SK-N-SH (cell line): Measurements from ENCODE around the gene APPL1.

Experiments
- CTCF ChIP-seq: fragments of 200-600 bp; sonication (generic); IDR thresholded peaks from 2 replicates; pipeline ENCODE4 v1.6.1; 2017; ENCODE audit warnings: antibody characterized with exemption, mild to moderate bottlenecking, moderate library complexity
- ELF1 ChIP-seq: IDR thresholded peaks from 2 replicates; pipeline ENCODE4 v1.4.0; 2012
- EP300 ChIP-seq, 2 experiments: IDR thresholded peaks; 2 replicates each; pipeline versions ENCODE4 v1.4.0 to v1.6.1; 2012; ENCODE audit warnings: borderline replicate concordance in 1 of 2, low read depth in 1 of 2, low read length in 1 of 2
- MAX ChIP-seq: IDR thresholded peaks from 2 replicates; pipeline ENCODE4 v1.4.0; 2012; ENCODE audit warnings: low read depth
- MXI1 ChIP-seq: IDR thresholded peaks from 2 replicates; pipeline ENCODE4 v1.6.1; 2012; ENCODE audit warnings: mild to moderate bottlenecking, low read depth, low read length, improper control_type of control experiment
- PBX3 ChIP-seq: IDR thresholded peaks from 2 replicates; pipeline ENCODE4; 2012
- POLR2AphosphoS5 ChIP-seq: IDR thresholded peaks from 2 replicates; pipeline ENCODE4 v1.6.1; 2012; ENCODE audit warnings: low read depth, low read length
- SMC3 ChIP-seq: IDR thresholded peaks from 2 replicates; pipeline ENCODE4 v1.6.1; 2012; ENCODE audit warnings: low read depth, low read length, improper control_type of control experiment
- TAF1 ChIP-seq: IDR thresholded peaks from 2 replicates; pipeline ENCODE4 v1.6.1; 2012; ENCODE audit warnings: low read depth, mild to moderate bottlenecking, low read length, moderate library complexity, borderline replicate concordance
- TEAD4 ChIP-seq: IDR thresholded peaks from 2 replicates; pipeline ENCODE4 v1.4.0; 2012; ENCODE audit warnings: mild to moderate bottlenecking, borderline replicate concordance; ENCODE audit not compliant: insufficient read depth
- YY1 ChIP-seq: IDR thresholded peaks from 2 replicates; pipeline ENCODE4 v1.4.0; 2012; ENCODE audit warnings: low read depth, mild to moderate bottlenecking

- TF ChIP-seq YY1 (no peak), MAX (no peak), POLR2AphosphoS5 (no peak), TEAD4 (no peak), TAF1 (no peak), EP300 (IDR thresholded peaks at IDR 0.05; ENCODE audit: borderline replicate concordance in 1 of 2, low read depth in 1 of 2, low read length in 1 of 2) (no peak), MXI1 (no peak), PBX3 (no peak), CTCF (no peak), SMC3 (no peak), ELF1 (no peak)
These were observed 43.0 kb upstream of the APPL1 start for GRCh38 chr3:57184526-57184925.
